HepG2 (cell line): ENCODE data around the gene BTG2. TPM values are rescaled to one million over a fixed set of nuclear protein-coding genes. Genes with fewer than 3 reads are reported as not detected.

Experiments
- ATAC-seq: fragments of 200-7000 bp; cut with Tn5 transposase; 3 replicates; pipeline ENCODE4 v1.9.1; 2020; ENCODE audit warnings: mild to moderate bottlenecking, moderate library complexity
- BruUV-seq: library from RNA; stranded (reverse); fragments of 400-500 nt; replicated peaks from 2 replicates; lab custom pipeline; 2021; lab: Mats Ljungman, UMichigan
- CTCF ChIA-PET: fragments of 300-600 bp; formaldehyde crosslinking; extraction: SDS; loops from one replicate; lab custom pipeline; 2021; ENCODE audit warnings: low total read pairs, inconsistent platforms, low intra/inter-chr PET ratio; lab: Yijun Ruan, JAX
- POLR2A ChIA-PET: fragments of 350-600 bp; sonication (Branson Sonifier 250); formaldehyde crosslinking; loops from one replicate; lab custom pipeline; 2020; ENCODE audit warnings: antibody characterized with exemption, inconsistent platforms; lab: Yijun Ruan, JAX
- DNase-seq: peaks from one replicate; pipeline ENCODE4 v3.0.0-alpha.2; 2015; ENCODE audit warnings: low spot score
- FAIRE-seq: peaks from 3 replicates; lab custom pipeline; 2011; peaks lifted over from hg19 to GRCh38; lab: Jason Lieb, UNC
- H2AFZ ChIP-seq: one replicate; pipeline ENCODE4 v1.6.1; 2011; ENCODE audit warnings: low read length, inconsistent platforms
- H3K27ac ChIP-seq: fragments of 300-600 bp; 3 replicates; pipeline ENCODE4 v1.8.0; 2011; ENCODE audit warnings: mixed run types, mild to moderate bottlenecking, mixed read lengths, low read length, inconsistent platforms; ENCODE audit not compliant: insufficient read depth; ENCODE audit errors: extremely low read length
- H3K27me3 ChIP-seq, 2 experiments: fragments of 200-600 bp in 1 of 2; 2 replicates in 1 of 2; 3 replicates in 1 of 2; pipeline versions ENCODE4 v1.6.0 to v1.8.0; 2011; ENCODE audit warnings: low read length in 2 of 2, mild to moderate bottlenecking in 2 of 2, moderate library complexity in 2 of 2, inconsistent platforms in 1 of 2; ENCODE audit not compliant: insufficient read depth in 2 of 2, control insufficient read depth in 1 of 2
- H3K36me3 ChIP-seq, 2 experiments: fragments of 200-600 bp in 1 of 2; replicated peaks in 1 of 2; 2 replicates in 1 of 2; 3 replicates in 1 of 2; pipeline versions ENCODE4 v1.5.1 to v1.8.0; 2011; ENCODE audit warnings: low read length in 2 of 2, inconsistent platforms in 1 of 2; ENCODE audit not compliant: insufficient read depth in 2 of 2, control insufficient read depth in 1 of 2
- H3K4me1 ChIP-seq: 2 replicates; pipeline ENCODE4 v1.5.1; 2012; ENCODE audit warnings: low read length, inconsistent platforms; ENCODE audit not compliant: insufficient read depth
- H3K4me2 ChIP-seq: 2 replicates; pipeline ENCODE4 v1.6.0; 2011; ENCODE audit warnings: low read depth, low read length, inconsistent platforms
- H3K4me3 ChIP-seq, 3 experiments: fragments of 200-600 bp in 1 of 3; sonication (generic), shearing (Covaris generic) in 1 of 3; replicated peaks in 1 of 3; 2 replicates each; pipeline ENCODE4 v1.5.1; 2011 to 2016; ENCODE audit warnings: low read length in 3 of 3, inconsistent platforms in 2 of 3, low read depth in 2 of 3, mild to moderate bottlenecking in 2 of 3, control low read depth in 1 of 3, mixed read lengths in 1 of 3; ENCODE audit not compliant: insufficient read depth in 1 of 3
- H3K79me2 ChIP-seq: one replicate; pipeline ENCODE4 v1.6.1; 2011; ENCODE audit warnings: low read length, inconsistent platforms; ENCODE audit not compliant: insufficient read depth
- H3K9ac ChIP-seq: 2 replicates; pipeline ENCODE4 v1.6.0; 2011; ENCODE audit warnings: mild to moderate bottlenecking, low read depth, low read length, inconsistent platforms; ENCODE audit not compliant: insufficient read depth
- H3K9me3 ChIP-seq: 2 replicates; pipeline ENCODE4 v1.5.1; 2012; ENCODE audit warnings: mild to moderate bottlenecking, low read length
- H4K20me1 ChIP-seq: 2 replicates; pipeline ENCODE4 v1.6.0; 2011; ENCODE audit warnings: inconsistent platforms, mild to moderate bottlenecking, low read length, moderate library complexity; ENCODE audit not compliant: insufficient read depth
- RAD21 ChIP-seq: fragments of 450-650 bp; formaldehyde crosslinking; IDR thresholded peaks from 2 replicates; pipeline ENCODE4 v1.5.0; 2020; ENCODE audit warnings: mild to moderate bottlenecking
- RBFOX2 ChIP-seq: fragments of 200-400 bp; formaldehyde crosslinking; IDR thresholded peaks from 2 replicates; pipeline ENCODE4 v1.6.1; 2017; ENCODE audit warnings: low read depth, mild to moderate bottlenecking, low read length
- RNF2 ChIP-seq: fragments of 450-650 bp; conservative IDR thresholded peaks from 2 replicates; pipeline ENCODE4 v1.6.1; 2016; ENCODE audit warnings: low read depth
- SMC3 ChIP-seq: IDR thresholded peaks from 2 replicates; pipeline ENCODE4 v1.6.1; 2011; ENCODE audit warnings: low read length, improper control_type of control experiment
- SRY ChIP-seq: sonication (generic); formaldehyde crosslinking; IDR thresholded peaks from 2 replicates; pipeline ENCODE4 v1.8.0; 2022; ENCODE audit warnings: mild to moderate bottlenecking, missing genetic modification reagents
- STAG1 ChIP-seq: sonication (generic); formaldehyde crosslinking; IDR thresholded peaks from 2 replicates; pipeline ENCODE4 v1.4.0; 2020; ENCODE audit warnings: missing genetic modification reagents
- ZNF850 ChIP-seq: sonication (generic); formaldehyde crosslinking; conservative IDR thresholded peaks from 2 replicates; pipeline ENCODE4 v1.9.0; 2021; ENCODE audit warnings: mild to moderate bottlenecking, missing genetic modification reagents
- WGBS: methylation state at CpG from one replicate; pipeline ENCODE4 v1.1.6; 2017; ENCODE audit warnings: low lambda C conversion rate; 5-methylcytosine and 5-hydroxymethylcytosine counted together
- in situ Hi-C: cut with HindIII; loops from 2 replicates; pipeline ENCODE4 v1.10.0; 2017; ENCODE audit warnings: low pct_unique_long_range_greater_than_20kb; ENCODE audit not compliant: extremely low pct_ligation_motif_present
- intact Hi-C: fragments of 100-400 bp; cut with micrococcal nuclease; formaldehyde crosslinking; loops from one replicate; pipeline ENCODE4 v1.10.0; 2022; ENCODE audit not compliant: unreplicated experiment
- polyA plus RNA-seq, 8 experiments: library from polyadenylated mRNA; depleted of rRNA in 3 of 8; stranded (reverse) in 7 of 8; unstranded in 1 of 8; fragments of >200 nt; fragmentation: Illumina TruSeq in 4 of 8; extraction: Trizol in 4 of 8; gene quantifications; 2 replicates each; pipeline versions ENCODE4 v1.2.1 to v1.2.3, GENCODE V29; 2011 to 2016; ENCODE audit warnings: low read depth in 4 of 8, missing spikeins in 1 of 8, mixed read lengths in 1 of 8; ENCODE audit not compliant: insufficient read depth in 1 of 8
- total RNA-seq, 5 experiments: library from RNA; depleted of rRNA; stranded (reverse); fragments of >200 nt; fragmentation: Illumina TruSeq; extraction: Trizol; gene quantifications; 2 replicates each; pipeline ENCODE4 v1.2.3, GENCODE V29; 2016; ENCODE audit warnings: low read depth in 1 of 5
- TF ChIP-seq, protein P1 (sequence below): sonication (generic); formaldehyde crosslinking; IDR thresholded peaks from 2 replicates; pipeline ENCODE4 v1.5.0; 2020; ENCODE audit warnings: mild to moderate bottlenecking, missing genetic modification reagents, moderate library complexity
- TF ChIP-seq, protein P2 (sequence below), 2 experiments: sonication (generic) in 1 of 2; formaldehyde crosslinking in 1 of 2; IDR thresholded peaks; 2 replicates each; pipeline versions ENCODE4 v1.4.0 to v1.6.1; 2018 to 2020; ENCODE audit warnings: missing genetic modification reagents in 2 of 2, borderline replicate concordance in 1 of 2, low read depth in 1 of 2, mild to moderate bottlenecking in 1 of 2, missing biosample characterization in 1 of 2
- TF ChIP-seq, protein P3 (sequence below): IDR thresholded peaks from 2 replicates; pipeline ENCODE4 v1.6.1; 2012; ENCODE audit warnings: low read depth, low read length, improper control_type of control experiment

The BTG2 gene
- total and polyA plus RNA-seq, 2 of the 13 experiments (the other 11 are each of a cell fraction or from before 2014, with no cell fraction given): 13.6 to 18.3 TPM

DNA sequence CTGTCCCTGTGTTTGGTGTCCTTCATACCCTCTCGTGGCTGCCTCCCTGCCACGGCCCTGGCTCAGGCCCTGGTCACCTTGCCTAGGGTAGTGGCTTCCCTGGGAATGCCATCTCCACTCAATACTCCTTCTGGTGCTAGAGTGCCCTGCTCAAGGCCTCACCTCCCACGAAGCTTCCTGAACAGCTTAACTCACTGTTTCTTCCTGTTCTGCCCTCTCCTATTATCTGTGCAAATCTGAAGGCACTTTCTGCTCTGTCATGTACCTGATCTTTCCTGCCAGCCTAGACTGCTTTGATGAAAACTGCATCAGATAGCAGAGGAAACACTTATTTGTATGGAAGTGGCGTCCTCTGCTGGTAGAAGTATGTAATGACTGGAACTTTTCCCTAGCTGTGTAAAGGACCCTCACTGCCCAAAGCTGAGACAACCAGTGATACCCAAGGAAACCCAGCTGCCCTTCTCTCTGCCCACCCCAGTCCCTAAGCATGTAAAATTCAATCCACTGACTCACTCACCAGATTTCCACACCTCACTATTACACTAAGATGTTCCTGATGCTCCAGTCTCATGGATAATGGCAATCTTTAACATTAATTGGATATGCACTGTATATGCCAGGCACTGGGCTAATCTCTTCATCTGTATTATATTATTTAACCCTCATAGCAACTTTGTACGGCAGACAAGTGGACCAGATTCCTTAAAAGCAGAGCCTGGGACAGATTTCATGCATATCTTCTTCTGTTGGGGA lies 36.2 kb upstream of the BTG2 start:
- no peaks in the 10 kb centered on the region for H3K79me2 ChIP-seq
- DNase-seq (peak; percentile 67), FAIRE-seq (peak; percentile 81), ATAC-seq (peak; percentile 31)
- H3K36me3 ChIP-seq: no peaks in the 10 kb centered on the region
- peaks cover 1 to 7% of the 10 kb centered on the region in 2 experiments; a peak in 3 of 5 replicates for H3K27me3 ChIP-seq
- no peak overlapping the region for H3K4me2 ChIP-seq
- no TSS peak for BruUV-seq
- H3K4me3 ChIP-seq: no peak overlapping the region
- no peak overlapping the region for H3K9ac ChIP-seq
- ChIA-PET POLR2A (interaction anchor here (0.9 to 1.0 kb wide), 2 partner anchors 36 to 38 kb away, joined by 3 to 4 read pairs; partner anchors contain the start of gene BTG2), CTCF (interaction anchor here (1.0 to 1.4 kb wide), 3 partner anchors 71 to 152 kb away, joined by 3 to 9 read pairs (median 4); no protein-coding TSS in a partner anchor)
- 0% methylated on average over 4 of the region's 5 CpGs for WGBS
- H4K20me1 ChIP-seq: 0 out of 2 replicates have a peak, but pooled peaks cover 2% of the 10 kb centered on the region
- no peaks in the 10 kb centered on the region for H3K9me3 ChIP-seq
- H3K27ac ChIP-seq: no peak overlapping the region
- TF ChIP-seq SMC3: peak; percentile 81
- TF ChIP-seq, protein P1, sequence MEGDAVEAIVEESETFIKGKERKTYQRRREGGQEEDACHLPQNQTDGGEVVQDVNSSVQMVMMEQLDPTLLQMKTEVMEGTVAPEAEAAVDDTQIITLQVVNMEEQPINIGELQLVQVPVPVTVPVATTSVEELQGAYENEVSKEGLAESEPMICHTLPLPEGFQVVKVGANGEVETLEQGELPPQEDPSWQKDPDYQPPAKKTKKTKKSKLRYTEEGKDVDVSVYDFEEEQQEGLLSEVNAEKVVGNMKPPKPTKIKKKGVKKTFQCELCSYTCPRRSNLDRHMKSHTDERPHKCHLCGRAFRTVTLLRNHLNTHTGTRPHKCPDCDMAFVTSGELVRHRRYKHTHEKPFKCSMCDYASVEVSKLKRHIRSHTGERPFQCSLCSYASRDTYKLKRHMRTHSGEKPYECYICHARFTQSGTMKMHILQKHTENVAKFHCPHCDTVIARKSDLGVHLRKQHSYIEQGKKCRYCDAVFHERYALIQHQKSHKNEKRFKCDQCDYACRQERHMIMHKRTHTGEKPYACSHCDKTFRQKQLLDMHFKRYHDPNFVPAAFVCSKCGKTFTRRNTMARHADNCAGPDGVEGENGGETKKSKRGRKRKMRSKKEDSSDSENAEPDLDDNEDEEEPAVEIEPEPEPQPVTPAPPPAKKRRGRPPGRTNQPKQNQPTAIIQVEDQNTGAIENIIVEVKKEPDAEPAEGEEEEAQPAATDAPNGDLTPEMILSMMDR (CRISPR knock-in tag): peak; percentile 87
- TF ChIP-seq RBFOX2: no peak
- 0 out of 2 replicates have a peak, but pooled peaks have one; percentile 35 for TF ChIP-seq ZNF850 (CRISPR knock-in tag)
- TF ChIP-seq SRY (CRISPR knock-in tag): no peak
- TF ChIP-seq RNF2: no peak
- TF ChIP-seq STAG1 (CRISPR knock-in tag): peak; percentile 82
- TF ChIP-seq, protein P2, sequence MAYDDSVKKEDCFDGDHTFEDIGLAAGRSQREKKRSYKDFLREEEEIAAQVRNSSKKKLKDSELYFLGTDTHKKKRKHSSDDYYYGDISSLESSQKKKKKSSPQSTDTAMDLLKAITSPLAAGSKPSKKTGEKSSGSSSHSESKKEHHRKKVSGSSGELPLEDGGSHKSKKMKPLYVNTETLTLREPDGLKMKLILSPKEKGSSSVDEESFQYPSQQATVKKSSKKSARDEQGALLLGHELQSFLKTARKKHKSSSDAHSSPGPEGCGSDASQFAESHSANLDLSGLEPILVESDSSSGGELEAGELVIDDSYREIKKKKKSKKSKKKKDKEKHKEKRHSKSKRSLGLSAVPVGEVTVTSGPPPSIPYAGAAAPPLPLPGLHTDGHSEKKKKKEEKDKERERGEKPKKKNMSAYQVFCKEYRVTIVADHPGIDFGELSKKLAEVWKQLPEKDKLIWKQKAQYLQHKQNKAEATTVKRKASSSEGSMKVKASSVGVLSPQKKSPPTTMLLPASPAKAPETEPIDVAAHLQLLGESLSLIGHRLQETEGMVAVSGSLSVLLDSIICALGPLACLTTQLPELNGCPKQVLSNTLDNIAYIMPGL (CRISPR knock-in tag; IDR thresholded peaks at IDR 0.05; ENCODE audit: borderline replicate concordance in 1 of 2, low read depth in 1 of 2): peak in 1 of 2 experiments; percentile 57; a peak in 1 of 4 replicates
- peak; percentile 52; the same call in 1 of the 2 replicates for TF ChIP-seq RAD21 (CRISPR knock-in tag)
- TF ChIP-seq, protein P3, sequence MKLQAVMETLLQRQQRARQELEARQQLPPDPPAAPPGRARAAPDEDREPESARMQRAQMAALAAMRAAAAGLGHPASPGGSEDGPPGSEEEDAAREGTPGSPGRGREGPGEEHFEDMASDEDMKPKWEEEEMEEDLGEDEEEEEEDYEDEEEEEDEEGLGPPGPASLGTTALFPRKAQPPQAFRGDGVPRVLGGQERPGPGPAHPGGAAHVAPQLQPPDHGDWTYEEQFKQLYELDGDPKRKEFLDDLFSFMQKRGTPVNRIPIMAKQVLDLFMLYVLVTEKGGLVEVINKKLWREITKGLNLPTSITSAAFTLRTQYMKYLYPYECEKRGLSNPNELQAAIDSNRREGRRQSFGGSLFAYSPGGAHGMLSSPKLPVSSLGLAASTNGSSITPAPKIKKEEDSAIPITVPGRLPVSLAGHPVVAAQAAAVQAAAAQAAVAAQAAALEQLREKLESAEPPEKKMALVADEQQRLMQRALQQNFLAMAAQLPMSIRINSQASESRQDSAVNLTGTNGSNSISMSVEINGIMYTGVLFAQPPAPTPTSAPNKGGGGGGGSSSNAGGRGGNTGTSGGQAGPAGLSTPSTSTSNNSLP: peak; percentile 46; the same call in 1 of the 2 replicates
- in situ Hi-C loops (no loop called here), intact Hi-C loops (loop anchor here (2.0 kb wide), 2 partner anchors 150 to 230 kb away; no protein-coding TSS in a partner anchor)
- no peak overlapping the region for H2AFZ ChIP-seq
- peaks cover 13% of the 10 kb centered on the region; the same call in 1 of the 2 replicates for H3K4me1 ChIP-seq
